H1 (cell line): Measurements from ENCODE around the gene SHROOM2.

ENCODE experiments used
- CHD1 ChIP-seq: IDR thresholded peaks from 2 replicates; pipeline ENCODE4 v1.6.1; 2012; ENCODE audit warnings: low read depth, low read length, improper control_type of control experiment
- EZH2 ChIP-seq: fragments of 200-600 bp; sonication (generic); IDR thresholded peaks from 2 replicates; pipeline ENCODE4 v1.7.1; 2012; ENCODE audit warnings: low read depth, mild to moderate bottlenecking, moderate library complexity, low read length, inconsistent platforms; ENCODE audit not compliant: severe bottlenecking
- KDM5A ChIP-seq: fragments of 200-600 bp; IDR thresholded peaks from 2 replicates; pipeline ENCODE4 v1.7.1; 2012; ENCODE audit warnings: mild to moderate bottlenecking, low read length, inconsistent platforms, mixed read lengths
- NANOG ChIP-seq: IDR thresholded peaks from 2 replicates; pipeline ENCODE4 v1.6.1; 2011; ENCODE audit warnings: low read length, low read depth, mild to moderate bottlenecking, inconsistent platforms; ENCODE audit not compliant: insufficient read depth, poor library complexity, severe bottlenecking
- POLR2AphosphoS5 ChIP-seq: IDR thresholded peaks from 2 replicates; pipeline ENCODE4 v1.6.1; 2011; ENCODE audit warnings: low read depth, low read length
- RXRA ChIP-seq: IDR thresholded peaks from 2 replicates; pipeline ENCODE4 v1.6.1; 2011; ENCODE audit warnings: low read depth, mild to moderate bottlenecking, low read length, moderate library complexity; ENCODE audit not compliant: insufficient read depth
- SRF ChIP-seq: IDR thresholded peaks from 2 replicates; pipeline ENCODE4 v1.6.1; 2011; ENCODE audit warnings: mild to moderate bottlenecking, low read depth, low read length, moderate library complexity
- TF ChIP-seq, protein P1 (sequence below), 3 experiments: IDR thresholded peaks; 1 replicate in 2 of 3; 2 replicates in 1 of 3; pipeline versions ENCODE4 v1.5.1 to v1.6.1; 2011; ENCODE audit warnings: low read length in 3 of 3, mild to moderate bottlenecking in 3 of 3, inconsistent platforms in 2 of 3, low read depth in 1 of 3, moderate library complexity in 1 of 3; ENCODE audit not compliant: insufficient read depth in 1 of 3; ENCODE audit errors: control extremely low read depth in 1 of 3

DNA sequence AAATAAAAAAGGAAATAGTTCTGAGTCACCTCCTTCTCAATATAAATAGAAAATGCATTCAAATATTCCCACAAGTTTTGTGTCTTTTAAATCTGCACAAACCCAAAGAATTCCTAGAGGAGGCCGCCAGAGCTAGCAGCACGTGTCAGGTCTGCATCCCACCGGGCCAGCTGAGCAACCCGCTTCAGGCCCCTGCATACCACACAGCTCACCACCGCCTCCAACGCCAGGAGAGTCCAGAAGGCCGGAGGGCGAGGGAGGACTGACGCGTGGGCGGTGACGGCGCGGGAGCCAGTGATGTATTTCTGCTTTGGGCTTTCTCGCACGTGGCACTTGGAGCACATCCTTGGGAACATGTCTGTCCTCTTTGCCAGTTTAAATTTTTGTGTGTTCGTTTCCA lies 119.1 kb downstream of the SHROOM2 start:
- TF ChIP-seq NANOG (no peak), KDM5A (no peak), POLR2AphosphoS5 (no peak), CHD1 (no peak), SRF (no peak), RXRA (no peak), EZH2 (no peak)
- TF ChIP-seq, protein P1, sequence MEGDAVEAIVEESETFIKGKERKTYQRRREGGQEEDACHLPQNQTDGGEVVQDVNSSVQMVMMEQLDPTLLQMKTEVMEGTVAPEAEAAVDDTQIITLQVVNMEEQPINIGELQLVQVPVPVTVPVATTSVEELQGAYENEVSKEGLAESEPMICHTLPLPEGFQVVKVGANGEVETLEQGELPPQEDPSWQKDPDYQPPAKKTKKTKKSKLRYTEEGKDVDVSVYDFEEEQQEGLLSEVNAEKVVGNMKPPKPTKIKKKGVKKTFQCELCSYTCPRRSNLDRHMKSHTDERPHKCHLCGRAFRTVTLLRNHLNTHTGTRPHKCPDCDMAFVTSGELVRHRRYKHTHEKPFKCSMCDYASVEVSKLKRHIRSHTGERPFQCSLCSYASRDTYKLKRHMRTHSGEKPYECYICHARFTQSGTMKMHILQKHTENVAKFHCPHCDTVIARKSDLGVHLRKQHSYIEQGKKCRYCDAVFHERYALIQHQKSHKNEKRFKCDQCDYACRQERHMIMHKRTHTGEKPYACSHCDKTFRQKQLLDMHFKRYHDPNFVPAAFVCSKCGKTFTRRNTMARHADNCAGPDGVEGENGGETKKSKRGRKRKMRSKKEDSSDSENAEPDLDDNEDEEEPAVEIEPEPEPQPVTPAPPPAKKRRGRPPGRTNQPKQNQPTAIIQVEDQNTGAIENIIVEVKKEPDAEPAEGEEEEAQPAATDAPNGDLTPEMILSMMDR (IDR thresholded peaks at IDR 0.05; ENCODE audit: control extremely low read depth in 1 of 3, insufficient read depth in 1 of 3, low read depth in 1 of 3, low read length in 3 of 3) = no peak
